Pancreas (tissue), 10 donors: ENCODE results near the gene PSG3. TPM values are rescaled to one million over a fixed set of nuclear protein-coding genes. Genes with fewer than 3 reads are reported as not detected.
"Not testable (repeated sequence)": the region's sequence is repeated elsewhere in the genome, so short reads cannot be mapped to it uniquely, and the experiment has no call there.

Experiments
- ATAC-seq, 4 donors: fragments of 200-7000 bp; cut with Tn5 transposase; one replicate each; pipeline versions ENCODE4 v1.8.0 to v1.9.1; 2020; ENCODE audit warnings: mild to moderate bottlenecking in 4 of 4, moderate library complexity in 4 of 4
- DNase-seq, 6 donors: peaks; one replicate each; pipeline ENCODE4 v3.0.0-alpha.2; 2020
- FAIRE-seq: peaks from 2 replicates; lab custom pipeline; 2012; peaks lifted over from hg19 to GRCh38; lab: Jason Lieb, UNC
- H3K27ac ChIP-seq, 4 donors: fragments of 200-600 bp; sonication (generic); 1 replicate in 3 of 4; 2 replicates in 1 of 4; pipeline versions ENCODE4 v1.5.0 to v1.8.0; 2020
- H3K27me3 ChIP-seq, 4 donors: fragments of 200-600 bp; one replicate each; pipeline ENCODE4 v1.8.0; 2021
- H3K36me3 ChIP-seq, 3 donors: fragments of 200-600 bp; sonication (generic) in 1 of 3; one replicate each; pipeline versions ENCODE4 v1.5.0 to v1.8.0; 2020 to 2021
- H3K4me1 ChIP-seq, 3 donors: fragments of 200-600 bp; one replicate each; pipeline ENCODE4 v1.8.0; 2021
- H3K4me3 ChIP-seq, 4 donors: fragments of 200-600 bp; sonication (generic) in 2 of 4; one replicate each; pipeline versions ENCODE4 v1.5.0 to v1.8.0; 2020 to 2021
- H3K9me3 ChIP-seq, 4 donors: fragments of 200-600 bp; one replicate each; pipeline ENCODE4 v1.8.0; 2021
- CTCF ChIP-seq, 4 donors: fragments of 200-600 bp; sonication (generic) in 3 of 4; IDR thresholded peaks; one replicate each; pipeline versions ENCODE4 v1.5.0 to v1.8.0; 2021; ENCODE audit warnings: antibody characterized with exemption in 4 of 4
- WGBS, 2 donors: extraction: QIAGEN DNeasy Blood & Tissue Kit; methylation state at CpG; one replicate each; pipeline ENCODE4 v1.1.7; 2013; 5-methylcytosine and 5-hydroxymethylcytosine counted together
- intact Hi-C, 3 donors: fragments of 100-400 bp; cut with DNase I; formaldehyde crosslinking; loops; one replicate each; pipeline versions ENCODE4 v1.11.1 to v1.14.2; 2022
- polyA plus RNA-seq, 2 donors: library from polyadenylated mRNA; stranded (reverse); fragments of 200-250 nt; gene quantifications; one replicate each; pipeline ENCODE4 v1.2.3, GENCODE V29; 2013
- total RNA-seq, 6 donors: library from RNA; stranded (reverse); fragmentation: NEBNext Ultra II Directional in 4 of 6; extraction: Animal tissue kit (Norgen Biotek cat#: 25700) in 4 of 6; gene quantifications; one replicate each; pipeline versions ENCODE4 v1.2.1 to v1.2.4, GENCODE V29; 2021 to 2023
- donor health status: healthy with polysubstance abuse.
- donor health status: DM: no; HTN: no; CAD: no; lungs with moderate emphysema.
- donor health status: DM: no; HTN: no; CAD: no.
- donor health status: control.
- donor health status: control.
- donor health status: Bipolar disorder and iron deficiency.
- donor health status: DM: yes; HTN: yes; CAD: no.
- donor health status: DM: no; HTN: no; CAD: no.
- donor health status: DM: no; HTN: no; CAD: no.
- donor health status: DM: yes; HTN: yes; CAD: no.

Gene PSG3
- total and polyA plus RNA-seq, 8 donors = 0.18 to 0.25 TPM; not detected in 6

DNA sequence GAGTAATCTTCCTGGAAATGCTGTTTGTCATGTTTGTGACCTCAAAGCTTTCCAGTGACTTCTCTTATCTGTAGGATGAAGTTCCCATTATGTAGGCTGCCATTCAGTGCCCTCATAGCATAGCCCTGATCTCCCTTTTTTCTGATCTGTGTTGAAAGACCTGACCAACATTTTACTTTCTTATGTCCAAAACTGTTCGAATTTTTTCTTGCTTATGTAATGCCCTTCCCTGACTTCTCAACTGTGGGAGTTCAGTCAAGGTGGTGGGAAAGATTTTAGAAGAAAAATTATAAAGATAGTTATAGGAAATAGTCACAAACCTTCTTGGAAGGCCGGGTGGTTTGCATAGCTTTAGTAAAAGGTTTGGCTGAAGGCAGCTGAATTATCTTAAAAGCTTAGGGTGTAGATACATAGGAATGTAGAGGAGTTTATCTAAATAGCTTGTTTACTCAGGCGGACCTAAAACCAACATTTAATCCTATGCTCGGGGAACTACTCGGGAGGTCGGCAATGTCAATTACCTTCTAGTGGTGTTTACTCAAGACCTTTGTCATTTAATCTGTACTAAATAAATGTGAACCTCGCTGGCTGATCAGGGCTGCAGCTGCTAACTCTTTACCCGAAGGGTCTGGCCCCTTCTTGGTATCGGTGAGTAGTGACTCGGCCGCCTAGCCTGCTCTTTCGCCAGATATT is 44.3 kb downstream of the PSG3 start:
- no peak for DNase-seq
- Histone ChIP-seq H3K27me3 (peaks cover 0 to 8% (median 4%) of the 10 kb centered on the region in 4 donors), H3K4me3 (no peak overlapping the region), H3K27ac (no peak overlapping the region), H3K36me3 (no peaks in the 10 kb centered on the region), H3K9me3 (no peaks in the 10 kb centered on the region), H3K4me1 (no peaks in the 10 kb centered on the region)
- ATAC-seq = no peak
- no peak for FAIRE-seq
- no peak for TF ChIP-seq CTCF (IDR thresholded peaks at IDR 0.05)
- intact Hi-C loops = no loop called here
- WGBS, 2 donors = 48 to 49% methylated on average over 12 of the region's 12 CpGs

DNA sequence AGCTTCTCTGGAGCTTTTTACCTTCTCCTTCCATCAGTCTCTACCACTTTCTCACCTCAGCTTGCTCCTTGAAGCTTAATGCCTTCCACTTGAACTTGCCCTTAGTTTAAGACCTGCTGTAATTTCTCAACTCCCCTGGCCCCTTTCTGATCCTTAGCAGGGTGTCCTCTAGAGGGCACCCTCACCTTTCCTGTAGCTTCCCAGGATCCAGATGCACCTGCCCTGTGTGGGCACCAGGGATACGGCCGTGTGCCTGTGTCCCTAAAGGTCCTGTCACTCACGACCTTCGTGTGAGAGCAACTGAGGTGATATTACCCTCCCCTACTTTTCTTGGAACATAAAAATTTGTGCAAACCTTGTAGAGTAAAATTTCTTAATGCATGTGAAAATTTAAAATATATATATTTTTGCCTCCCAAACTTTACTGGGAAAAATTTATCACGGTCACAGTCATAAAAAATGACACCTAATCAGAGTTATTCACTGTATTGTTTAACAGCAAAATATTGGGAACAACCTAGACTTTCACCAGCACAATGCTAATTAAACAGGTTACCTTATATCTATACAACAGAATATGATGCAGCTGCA is 46.4 kb downstream of the PSG3 start:
- Histone ChIP-seq H3K27ac (no peak overlapping the region), H3K4me1 (no peaks in the 10 kb centered on the region), H3K27me3 (peaks cover 0 to 8% (median 4%) of the 10 kb centered on the region in 4 donors), H3K36me3 (no peaks in the 10 kb centered on the region), H3K4me3 (no peak overlapping the region), H3K9me3 (no peaks in the 10 kb centered on the region)
- intact Hi-C loops = no loop called here
- DNase-seq = peak in 5 of 6 donors; percentile 6 to 54 (median 30)
- peak in 3 of 4 donors; percentile 26 to 36 (median 32) for TF ChIP-seq CTCF (IDR thresholded peaks at IDR 0.05)
- 14 to 17% methylated on average over 5 of the region's 5 CpGs for WGBS, 2 donors
- FAIRE-seq = no peak
- ATAC-seq = peak in 3 of 4 donors; percentile 43 to 81 (median 73)

DNA sequence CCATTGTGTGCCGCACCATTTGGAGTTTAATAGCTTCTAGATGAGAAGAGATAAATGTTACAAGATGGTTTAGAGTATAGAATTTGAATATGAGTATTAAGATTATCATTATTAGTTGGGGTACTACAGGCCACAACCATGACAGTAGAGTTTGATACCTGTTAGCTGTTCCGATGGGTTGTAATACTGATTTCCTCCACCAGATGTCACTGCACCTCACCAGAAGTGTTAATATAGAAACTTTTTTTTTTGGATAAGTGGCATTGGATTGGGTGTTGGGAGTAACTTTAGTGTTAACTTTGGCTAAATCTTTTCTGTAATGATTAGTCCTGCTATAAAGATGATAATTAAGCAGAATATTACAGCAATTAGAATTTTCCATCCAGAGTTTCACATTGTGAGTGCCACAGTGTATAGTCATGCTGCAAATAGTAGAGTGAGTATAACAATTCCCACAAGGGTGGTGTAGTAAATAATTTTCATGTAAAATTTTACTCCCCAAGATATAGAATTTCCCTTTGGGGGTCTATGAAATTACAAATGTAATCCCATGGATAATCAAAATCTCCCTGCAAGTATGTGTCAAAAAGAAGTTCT is 56.3 kb downstream of the PSG3 start:
- no peaks in the 10 kb centered on the region for H3K4me1 ChIP-seq
- intact Hi-C loops = no loop called here
- H3K27ac ChIP-seq = no peak overlapping the region
- FAIRE-seq (no peak), DNase-seq (no peak), ATAC-seq (no peak)
- H3K4me3 ChIP-seq = no peak overlapping the region
- no peaks in the 10 kb centered on the region for H3K36me3 ChIP-seq
- TF ChIP-seq CTCF (IDR thresholded peaks at IDR 0.05) = peak in 3 of 4 donors; percentile 11 to 20 (median 15)
- peaks cover 0 to 4% (median 0%) of the 10 kb centered on the region in 4 donors for H3K27me3 ChIP-seq
- no peaks in the 10 kb centered on the region for H3K9me3 ChIP-seq
- WGBS, 2 donors = 90% methylated on average over 2 of the region's 2 CpGs

DNA sequence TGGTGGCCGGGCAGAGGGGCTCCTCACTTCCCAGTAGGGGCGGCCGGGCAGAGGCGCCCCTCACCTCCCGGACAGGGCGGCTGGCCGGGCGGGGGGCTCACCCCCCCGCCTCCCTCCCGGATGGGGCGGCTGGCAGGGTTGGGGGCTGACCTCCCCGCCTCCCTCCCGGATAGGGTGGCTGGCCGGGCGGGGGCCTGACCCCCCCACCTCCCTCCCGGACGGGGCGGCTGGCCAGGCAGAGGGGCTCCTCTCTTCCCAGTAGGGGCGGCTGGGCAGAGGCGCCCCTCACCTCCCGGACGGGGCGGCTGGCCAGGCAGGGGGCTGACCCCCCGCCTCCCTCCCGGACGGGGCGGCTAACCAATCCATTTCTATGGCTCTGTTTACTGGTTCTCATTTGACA is 64.0 kb downstream of the PSG3 start:
- ATAC-seq, intact Hi-C loops, FAIRE-seq, H3K4me1 ChIP-seq, DNase-seq, H3K4me3 ChIP-seq, H3K27ac ChIP-seq, H3K36me3 ChIP-seq, H3K27me3 ChIP-seq, H3K9me3 ChIP-seq: not testable (repeated sequence)
- 92 to 93% methylated on average over 17 to 26 of the region's 27 CpGs for WGBS, 2 donors

GRCh38 chr19:42674549-42674948 is 65.7 kb downstream of the PSG3 start:
- H3K27ac ChIP-seq, H3K4me1 ChIP-seq, ATAC-seq, H3K9me3 ChIP-seq, H3K27me3 ChIP-seq, FAIRE-seq, H3K4me3 ChIP-seq, DNase-seq, H3K36me3 ChIP-seq, intact Hi-C loops: not testable (repeated sequence)
- WGBS, 2 donors = 40 to 59% methylated on average over 1 of the region's 1 CpG

Other genes starting within 250 kb of the PSG3 start
- gene CEACAM1, start 212.0 kb downstream of the PSG3 start, total RNA-seq = 1 to 10 TPM; 1.3 to 7.0 (median 1.7) TPM
- 1 to 10 TPM; 2.1 to 7.2 TPM for gene CEACAM1, start 212.0 kb downstream of the PSG3 start, polyA plus RNA-seq
- not detected for gene CEACAM8, start 145.6 kb downstream of the PSG3 start, total RNA-seq
- not detected for gene CEACAM8, start 145.6 kb downstream of the PSG3 start, polyA plus RNA-seq
- under 1 TPM in 2 of 6 donors, not detected in 4; 0.15 to 0.56 TPM for gene PSG8, start 25.2 kb upstream of the PSG3 start, total RNA-seq
- gene PSG8, start 25.2 kb upstream of the PSG3 start, polyA plus RNA-seq = under 1 TPM; 0.02 to 0.53 TPM
- not detected for gene PSG1, start 139.2 kb upstream of the PSG3 start, total RNA-seq
- gene PSG1, start 139.2 kb upstream of the PSG3 start, polyA plus RNA-seq = not detected
- gene PSG6, start 177.4 kb upstream of the PSG3 start, total RNA-seq = not detected
- gene PSG6, start 177.4 kb upstream of the PSG3 start, polyA plus RNA-seq = not detected
- gene PSG7, start 196.7 kb upstream of the PSG3 start, total RNA-seq = not detected
- gene PSG7, start 196.7 kb upstream of the PSG3 start, polyA plus RNA-seq = not detected